Measurements from ENCODE around the gene PRB3. TPM values are rescaled to one million over a fixed set of nuclear protein-coding genes. Genes with fewer than 3 reads are reported as not detected.

Gene PRB3
- polyA plus RNA-seq, 3 donors: not detected

GRCh38 chr12:11238275-11238674 is 31.2 kb downstream of the PRB3 start:
- no peaks in the 10 kb centered on the region for H3K36me3 ChIP-seq (replicated peaks in 1 of 2; ENCODE audit: control insufficient read depth in 1 of 2, insufficient read depth in 2 of 2, low read length in 2 of 2)
- intact Hi-C loops (cut with micrococcal nuclease): no loop called here
- Mint-ChIP-seq H3K27me3 (ENCODE audit: low read depth in 3 of 3) (peaks cover 0 to 2% (median 1%) of the 10 kb centered on the region in 3 donors), H3K36me3 (no peaks in the 10 kb centered on the region), H3K9me3 (peaks cover 0 to 3% (median 0%) of the 10 kb centered on the region in 7 donors), H3K4me1 (no peaks in the 10 kb centered on the region), H3K4me3 (no peak overlapping the region), H3K27ac (no peak overlapping the region)
- H3K9me3 ChIP-seq (replicated peaks in 1 of 2; ENCODE audit: control insufficient read depth in 1 of 2, insufficient read depth in 1 of 2, low read length in 2 of 2): no peaks in the 10 kb centered on the region
- no peak overlapping the region for H2AFZ ChIP-seq (ENCODE audit: insufficient read depth, low read depth, low read length, poor library complexity, severe bottlenecking)
- TF ChIP-seq CTCF (IDR thresholded peaks at IDR 0.05): no peak
- H4K20me1 ChIP-seq (ENCODE audit: insufficient read depth, low read length): no peaks in the 10 kb centered on the region
- no peak overlapping the region for H3K9ac ChIP-seq (ENCODE audit: insufficient read depth, low read length, poor library complexity, severe bottlenecking)
- H3K4me3 ChIP-seq (replicated peaks in 1 of 3; ENCODE audit: low read depth in 2 of 3, low read length in 3 of 3): no peak overlapping the region
- H3K27ac ChIP-seq (ENCODE audit: low read depth in 1 of 2, low read length in 2 of 2): no peak overlapping the region
- 93% methylated on average over 2 of the region's 4 CpGs for whole genome bisulfite sequencing (ENCODE audit: insufficient coverage)
- no peaks in the 10 kb centered on the region for H3K79me2 ChIP-seq (ENCODE audit: insufficient read depth, low read length)
- H3K4me1 ChIP-seq (ENCODE audit: control insufficient read depth in 1 of 2, insufficient read depth in 2 of 2, low read length in 2 of 2): no peaks in the 10 kb centered on the region
- H3K4me2 ChIP-seq (replicated peaks; ENCODE audit: extremely low read depth, low read length, poor library complexity, severe bottlenecking): no peak overlapping the region
- H3K27me3 ChIP-seq (ENCODE audit: control insufficient read depth in 2 of 2, insufficient read depth in 2 of 2, low read length in 2 of 2): no peaks in the 10 kb centered on the region
- no peak for DNase-seq

GRCh38 chr12:11233532-11233931 is 36.0 kb downstream of the PRB3 start:
- Histone ChIP-seq H3K36me3 (replicated peaks in 1 of 2; ENCODE audit: control insufficient read depth in 1 of 2, insufficient read depth in 2 of 2, low read length in 2 of 2) (no peaks in the 10 kb centered on the region), H4K20me1 (ENCODE audit: insufficient read depth, low read length) (no peaks in the 10 kb centered on the region), H2AFZ (ENCODE audit: insufficient read depth, low read depth, low read length, poor library complexity, severe bottlenecking) (no peak overlapping the region), H3K4me1 (ENCODE audit: control insufficient read depth in 1 of 2, insufficient read depth in 2 of 2, low read length in 2 of 2) (no peaks in the 10 kb centered on the region), H3K9me3 (replicated peaks in 1 of 2; ENCODE audit: control insufficient read depth in 1 of 2, insufficient read depth in 1 of 2, low read length in 2 of 2) (no peaks in the 10 kb centered on the region), H3K4me2 (replicated peaks; ENCODE audit: extremely low read depth, low read length, poor library complexity, severe bottlenecking) (no peak overlapping the region), H3K79me2 (ENCODE audit: insufficient read depth, low read length) (no peaks in the 10 kb centered on the region), H3K4me3 (replicated peaks in 1 of 3; ENCODE audit: low read depth in 2 of 3, low read length in 3 of 3) (no peak overlapping the region), H3K27me3 (ENCODE audit: control insufficient read depth in 2 of 2, insufficient read depth in 2 of 2, low read length in 2 of 2) (no peaks in the 10 kb centered on the region), H3K27ac (ENCODE audit: low read depth in 1 of 2, low read length in 2 of 2) (no peak overlapping the region), H3K9ac (ENCODE audit: insufficient read depth, low read length, poor library complexity, severe bottlenecking) (no peak overlapping the region)
- H3K4me1 Mint-ChIP-seq: no peaks in the 10 kb centered on the region
- H3K27me3 Mint-ChIP-seq (ENCODE audit: low read depth in 3 of 3): peaks cover 0 to 4% (median 1%) of the 10 kb centered on the region in 3 donors
- WGBS (ENCODE audit: insufficient coverage): 83% methylated on average over 2 of the region's 5 CpGs
- TF ChIP-seq CTCF (IDR thresholded peaks at IDR 0.05): no peak
- peaks cover 0 to 3% (median 0%) of the 10 kb centered on the region in 7 donors for H3K9me3 Mint-ChIP-seq
- no peak overlapping the region for H3K27ac Mint-ChIP-seq
- no peak overlapping the region for H3K4me3 Mint-ChIP-seq
- no peaks in the 10 kb centered on the region for H3K36me3 Mint-ChIP-seq
- intact Hi-C loops (cut with micrococcal nuclease): no loop called here
- DNase-seq: no peak
